ENCODE measurements around the gene CDC42EP3. TPM values are rescaled to one million over a fixed set of nuclear protein-coding genes. Genes with fewer than 3 reads are reported as not detected.

Gene CDC42EP3
- total RNA-seq, 1 experiment from 2014 or later: 29.4 TPM

GRCh38 chr2:37709111-37709510, 37.7 kb upstream of the CDC42EP3 start:
- no peak for TF ChIP-seq CTCF (IDR thresholded peaks at IDR 0.05; ENCODE audit: unreplicated experiment)
- intact Hi-C loops (cut with micrococcal nuclease; ENCODE audit: unreplicated experiment): no loop called here
- Mint-ChIP-seq H3K36me3 (ENCODE audit: insufficient read depth, unreplicated experiment) (no peaks in the 10 kb centered on the region), H3K27ac (ENCODE audit: unreplicated experiment) (no peak overlapping the region), H3K9me3 (ENCODE audit: low read depth, unreplicated experiment) (no peaks in the 10 kb centered on the region), H3K27me3 (ENCODE audit: unreplicated experiment) (no peaks in the 10 kb centered on the region), H3K4me3 (ENCODE audit: low read depth, unreplicated experiment) (no peak overlapping the region), H3K4me1 (ENCODE audit: low read depth, unreplicated experiment) (peaks cover 17% of the 10 kb centered on the region)
- BruUV-seq (replicated peaks): no TSS peak
- no peak for DNase-seq
- CTCF ChIA-PET: no interaction called here

GRCh38 chr2:37708146-37708545, 36.7 kb upstream of the CDC42EP3 start:
- no peak for TF ChIP-seq CTCF (IDR thresholded peaks at IDR 0.05; ENCODE audit: unreplicated experiment)
- no peak overlapping the region for H3K4me3 Mint-ChIP-seq (ENCODE audit: low read depth, unreplicated experiment)
- intact Hi-C loops (cut with micrococcal nuclease; ENCODE audit: unreplicated experiment): no loop called here
- CTCF ChIA-PET: no interaction called here
- no peaks in the 10 kb centered on the region for H3K36me3 Mint-ChIP-seq (ENCODE audit: insufficient read depth, unreplicated experiment)
- no peaks in the 10 kb centered on the region for H3K27me3 Mint-ChIP-seq (ENCODE audit: unreplicated experiment)
- H3K4me1 Mint-ChIP-seq (ENCODE audit: low read depth, unreplicated experiment): peaks cover 17% of the 10 kb centered on the region
- H3K9me3 Mint-ChIP-seq (ENCODE audit: low read depth, unreplicated experiment): no peaks in the 10 kb centered on the region
- no peak overlapping the region for H3K27ac Mint-ChIP-seq (ENCODE audit: unreplicated experiment)
- DNase-seq: no peak
- no TSS peak for BruUV-seq (replicated peaks)

GRCh38 chr2:37707393-37707792, 36.0 kb upstream of the CDC42EP3 start:
- intact Hi-C loops (cut with micrococcal nuclease; ENCODE audit: unreplicated experiment): no loop called here
- DNase-seq: no peak
- H3K27me3 Mint-ChIP-seq (ENCODE audit: unreplicated experiment): no peaks in the 10 kb centered on the region
- CTCF ChIA-PET: no interaction called here
- H3K4me3 Mint-ChIP-seq (ENCODE audit: low read depth, unreplicated experiment): no peak overlapping the region
- BruUV-seq (replicated peaks): no TSS peak
- H3K4me1 Mint-ChIP-seq (ENCODE audit: low read depth, unreplicated experiment): peaks cover 17% of the 10 kb centered on the region
- no peaks in the 10 kb centered on the region for H3K36me3 Mint-ChIP-seq (ENCODE audit: insufficient read depth, unreplicated experiment)
- no peaks in the 10 kb centered on the region for H3K9me3 Mint-ChIP-seq (ENCODE audit: low read depth, unreplicated experiment)
- no peak for TF ChIP-seq CTCF (IDR thresholded peaks at IDR 0.05; ENCODE audit: unreplicated experiment)
- H3K27ac Mint-ChIP-seq (ENCODE audit: unreplicated experiment): no peak overlapping the region

- intact Hi-C loops (cut with micrococcal nuclease; ENCODE audit: unreplicated experiment): no loop called here
- Mint-ChIP-seq H3K4me1 (ENCODE audit: low read depth, unreplicated experiment) (peaks cover 11% of the 10 kb centered on the region), H3K27ac (ENCODE audit: unreplicated experiment) (no peak overlapping the region), H3K27me3 (ENCODE audit: unreplicated experiment) (no peaks in the 10 kb centered on the region), H3K36me3 (ENCODE audit: insufficient read depth, unreplicated experiment) (no peaks in the 10 kb centered on the region), H3K4me3 (ENCODE audit: low read depth, unreplicated experiment) (no peak overlapping the region), H3K9me3 (ENCODE audit: low read depth, unreplicated experiment) (no peaks in the 10 kb centered on the region)
- no peak for DNase-seq
- no peak for TF ChIP-seq CTCF (IDR thresholded peaks at IDR 0.05; ENCODE audit: unreplicated experiment)
- CTCF ChIA-PET: no interaction called here
- no TSS peak for BruUV-seq (replicated peaks)
Measured at GRCh38 chr2:37706334-37707183, 35.1 kb upstream of the CDC42EP3 start.

All from Calu3 (cell line).